Suprapubic skin (tissue), 4 donors: ENCODE measurements around the gene PTPRM. TPM values are rescaled to one million over a fixed set of nuclear protein-coding genes. Genes with fewer than 3 reads are reported as not detected.

ENCODE experiments used
- DNase-seq, 2 donors: peaks; one replicate each; pipeline ENCODE4 v3.0.0-alpha.2; 2019; ENCODE audit warnings: low spot score in 2 of 2
- H3K27ac ChIP-seq: fragments of 200-600 bp; sonication (generic); one replicate; pipeline ENCODE4 v1.5.1; 2019
- H3K27me3 ChIP-seq: fragments of 200-600 bp; sonication (generic); one replicate; pipeline ENCODE4 v1.5.1; 2019
- H3K36me3 ChIP-seq: fragments of 200-600 bp; sonication (generic); one replicate; pipeline ENCODE4 v1.5.1; 2019
- H3K4me1 ChIP-seq: fragments of 200-600 bp; sonication (generic); one replicate; pipeline ENCODE4 v1.5.1; 2019
- H3K4me3 ChIP-seq: fragments of 200-600 bp; sonication (generic); one replicate; pipeline ENCODE4 v1.5.1; 2019; ENCODE audit warnings: mild to moderate bottlenecking
- H3K9me3 ChIP-seq: fragments of 200-600 bp; sonication (generic); one replicate; pipeline ENCODE4 v1.5.1; 2019
- EP300 ChIP-seq: sonication (generic); formaldehyde crosslinking; IDR thresholded peaks from one replicate; pipeline ENCODE4 v1.6.1; 2017; ENCODE audit warnings: antibody characterized with exemption
- POLR2A ChIP-seq, 2 donors: fragments of 450-650 bp; IDR thresholded peaks; one replicate each; pipeline ENCODE4 v1.6.1; 2017; ENCODE audit warnings: antibody characterized with exemption in 2 of 2, mild to moderate bottlenecking in 2 of 2, moderate library complexity in 2 of 2
- POLR2AphosphoS5 ChIP-seq, 3 donors: sonication (generic); formaldehyde crosslinking; IDR thresholded peaks; one replicate each; pipeline ENCODE4 v1.6.1; 2017; ENCODE audit warnings: antibody characterized with exemption in 3 of 3
- WGBS: methylation state at CpG from one replicate; pipeline ENCODE4 v1.1.5; 2018; 5-methylcytosine and 5-hydroxymethylcytosine counted together
- total RNA-seq, 4 donors: library from RNA; depleted of rRNA; stranded (reverse); fragments of >200 nt; gene quantifications; one replicate each; pipeline ENCODE4 v1.1.0, GENCODE V29; 2016
- TF ChIP-seq, protein P1 (sequence below), 2 donors: fragments of 200-600 bp in 1 of 2; fragments of 450-650 bp in 1 of 2; sonication (generic) in 1 of 2; IDR thresholded peaks; one replicate each; pipeline ENCODE4 v1.5.1; 2016 to 2019; ENCODE audit warnings: antibody characterized with exemption in 2 of 2, mild to moderate bottlenecking in 1 of 2, moderate library complexity in 1 of 2

Gene PTPRM
- total RNA-seq, 4 donors from 2014 or later, result 19.8 to 73.7 (median 40.0) TPM

DNA sequence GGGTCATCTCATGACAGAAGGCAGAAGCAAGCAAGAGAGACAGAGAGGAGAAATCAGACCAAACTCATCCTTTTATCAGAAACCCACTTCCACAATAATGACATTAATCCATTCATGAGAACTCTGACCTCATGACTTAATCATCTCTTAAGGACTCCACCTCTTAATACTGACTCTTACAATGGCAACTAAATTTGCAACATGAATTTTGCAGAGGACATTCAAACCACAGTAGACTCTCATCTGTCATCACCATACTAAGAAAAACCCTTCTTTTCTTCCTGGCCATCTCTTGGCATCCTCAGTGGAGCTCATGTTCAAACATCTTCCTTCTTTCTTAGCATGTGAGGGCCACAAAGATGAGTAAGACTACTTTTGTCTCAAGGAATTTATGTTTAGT is 565.9 kb downstream of the PTPRM start:
- no peaks in the 10 kb centered on the region for H3K4me1 ChIP-seq
- TF ChIP-seq, protein P1, sequence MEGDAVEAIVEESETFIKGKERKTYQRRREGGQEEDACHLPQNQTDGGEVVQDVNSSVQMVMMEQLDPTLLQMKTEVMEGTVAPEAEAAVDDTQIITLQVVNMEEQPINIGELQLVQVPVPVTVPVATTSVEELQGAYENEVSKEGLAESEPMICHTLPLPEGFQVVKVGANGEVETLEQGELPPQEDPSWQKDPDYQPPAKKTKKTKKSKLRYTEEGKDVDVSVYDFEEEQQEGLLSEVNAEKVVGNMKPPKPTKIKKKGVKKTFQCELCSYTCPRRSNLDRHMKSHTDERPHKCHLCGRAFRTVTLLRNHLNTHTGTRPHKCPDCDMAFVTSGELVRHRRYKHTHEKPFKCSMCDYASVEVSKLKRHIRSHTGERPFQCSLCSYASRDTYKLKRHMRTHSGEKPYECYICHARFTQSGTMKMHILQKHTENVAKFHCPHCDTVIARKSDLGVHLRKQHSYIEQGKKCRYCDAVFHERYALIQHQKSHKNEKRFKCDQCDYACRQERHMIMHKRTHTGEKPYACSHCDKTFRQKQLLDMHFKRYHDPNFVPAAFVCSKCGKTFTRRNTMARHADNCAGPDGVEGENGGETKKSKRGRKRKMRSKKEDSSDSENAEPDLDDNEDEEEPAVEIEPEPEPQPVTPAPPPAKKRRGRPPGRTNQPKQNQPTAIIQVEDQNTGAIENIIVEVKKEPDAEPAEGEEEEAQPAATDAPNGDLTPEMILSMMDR (IDR thresholded peaks at IDR 0.05), result no peak
- TF ChIP-seq EP300 (no peak), POLR2A (IDR thresholded peaks at IDR 0.05) (no peak), POLR2AphosphoS5 (IDR thresholded peaks at IDR 0.05) (no peak)
- H3K36me3 ChIP-seq, result no peaks in the 10 kb centered on the region
- H3K9me3 ChIP-seq, result no peaks in the 10 kb centered on the region
- H3K27ac ChIP-seq, result no peak overlapping the region
- DNase-seq, result no peak
- H3K27me3 ChIP-seq, result peaks cover 2% of the 10 kb centered on the region
- no peak overlapping the region for H3K4me3 ChIP-seq

DNA sequence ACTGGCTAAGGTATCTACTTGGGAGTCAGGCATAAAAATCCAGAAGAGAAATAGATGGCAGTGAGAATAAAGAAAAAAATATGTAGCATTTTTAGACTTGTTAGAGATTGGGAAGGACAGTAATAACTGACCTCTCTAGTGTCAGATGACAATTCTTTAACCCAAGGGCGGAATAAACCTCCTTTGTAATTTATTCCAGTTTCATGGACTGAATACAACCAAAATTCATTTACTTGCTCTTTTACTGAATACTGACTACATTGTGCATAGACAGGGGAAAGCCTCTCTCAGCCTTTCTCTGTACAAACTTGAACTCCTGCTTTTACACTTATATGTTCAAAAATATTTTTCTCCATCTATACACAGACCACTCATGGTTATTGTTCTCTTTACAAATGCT is 566.8 kb downstream of the PTPRM start:
- peaks cover 3% of the 10 kb centered on the region for H3K4me1 ChIP-seq
- H3K27ac ChIP-seq, result no peak overlapping the region
- H3K27me3 ChIP-seq, result peaks cover 2% of the 10 kb centered on the region
- TF ChIP-seq, protein P1 (IDR thresholded peaks at IDR 0.05), result no peak
- no peak for TF ChIP-seq POLR2A (IDR thresholded peaks at IDR 0.05)
- H3K4me3 ChIP-seq, result no peak overlapping the region
- H3K36me3 ChIP-seq, result no peaks in the 10 kb centered on the region
- no peak for DNase-seq
- WGBS, result 80% methylated on average over 1 of the region's 1 CpG
- H3K9me3 ChIP-seq, result no peaks in the 10 kb centered on the region

DNA sequence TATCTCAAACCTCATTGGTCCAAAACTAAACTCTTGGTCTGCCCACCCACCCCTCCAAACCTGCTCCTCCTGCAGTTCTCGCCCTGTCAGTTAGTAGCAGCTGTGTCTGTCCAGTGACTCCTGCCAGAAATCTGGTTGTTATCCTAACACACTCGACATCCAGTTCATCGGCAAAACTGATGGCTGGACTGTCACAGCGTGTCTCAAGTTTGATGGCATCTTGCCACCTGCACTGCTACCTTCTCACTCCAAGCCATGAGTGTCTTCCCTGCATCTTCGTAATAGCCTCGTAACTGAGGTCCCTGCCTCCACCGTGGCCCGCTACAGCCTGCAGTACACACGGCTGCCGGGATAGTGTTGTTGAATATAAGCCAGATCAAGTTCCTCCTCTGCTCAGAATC is 572.0 kb downstream of the PTPRM start:
- DNase-seq, result no peak
- no peaks in the 10 kb centered on the region for H3K27me3 ChIP-seq
- no peaks in the 10 kb centered on the region for H3K36me3 ChIP-seq
- whole genome bisulfite sequencing, result 55% methylated on average over 10 of the region's 10 CpGs
- peaks cover 15% of the 10 kb centered on the region for H3K4me1 ChIP-seq
- TF ChIP-seq EP300, result no peak
- TF ChIP-seq, protein P1 (IDR thresholded peaks at IDR 0.05), result no peak
- TF ChIP-seq POLR2A (IDR thresholded peaks at IDR 0.05), result no peak
- TF ChIP-seq POLR2AphosphoS5 (IDR thresholded peaks at IDR 0.05), result no peak
- H3K9me3 ChIP-seq, result no peaks in the 10 kb centered on the region
- H3K27ac ChIP-seq, result peak overlapping the region; percentile 52
- no peak overlapping the region for H3K4me3 ChIP-seq

DNA sequence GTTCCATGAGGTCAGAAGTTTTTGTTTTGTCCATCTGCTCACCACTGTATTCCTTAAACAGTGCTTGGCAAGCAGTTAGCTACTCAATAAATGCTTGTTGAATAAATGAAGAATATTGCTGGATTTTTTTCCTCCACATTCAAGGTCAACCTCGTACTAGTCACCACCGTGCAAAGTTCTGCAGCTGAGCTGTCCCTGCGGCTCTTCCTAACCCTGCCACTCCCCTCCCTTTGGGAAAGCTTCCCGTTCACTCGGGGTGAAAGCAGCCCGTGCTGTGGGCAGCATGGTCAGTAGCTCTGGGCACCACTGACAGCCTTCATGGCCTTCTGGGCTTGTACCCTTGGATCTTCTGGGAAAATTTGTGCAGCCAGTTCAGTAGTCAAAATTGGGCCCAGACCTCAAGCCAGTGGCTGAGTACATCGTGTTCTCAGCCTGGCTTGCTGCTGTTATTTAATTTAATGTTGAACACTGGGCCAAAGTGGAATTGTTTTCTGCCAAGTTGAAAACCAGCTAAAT is 572.8 kb downstream of the PTPRM start:
- Histone ChIP-seq H3K27me3 (no peaks in the 10 kb centered on the region), H3K4me3 (no peak overlapping the region), H3K27ac (peak overlapping the region; percentile 52), H3K4me1 (peaks cover 15% of the 10 kb centered on the region), H3K36me3 (no peaks in the 10 kb centered on the region), H3K9me3 (no peaks in the 10 kb centered on the region)
- TF ChIP-seq POLR2A (IDR thresholded peaks at IDR 0.05), result no peak
- peak in 1 of 3 donors; percentile 52 for TF ChIP-seq POLR2AphosphoS5 (IDR thresholded peaks at IDR 0.05)
- no peak for DNase-seq
- 79% methylated on average over 7 of the region's 7 CpGs for WGBS

DNA sequence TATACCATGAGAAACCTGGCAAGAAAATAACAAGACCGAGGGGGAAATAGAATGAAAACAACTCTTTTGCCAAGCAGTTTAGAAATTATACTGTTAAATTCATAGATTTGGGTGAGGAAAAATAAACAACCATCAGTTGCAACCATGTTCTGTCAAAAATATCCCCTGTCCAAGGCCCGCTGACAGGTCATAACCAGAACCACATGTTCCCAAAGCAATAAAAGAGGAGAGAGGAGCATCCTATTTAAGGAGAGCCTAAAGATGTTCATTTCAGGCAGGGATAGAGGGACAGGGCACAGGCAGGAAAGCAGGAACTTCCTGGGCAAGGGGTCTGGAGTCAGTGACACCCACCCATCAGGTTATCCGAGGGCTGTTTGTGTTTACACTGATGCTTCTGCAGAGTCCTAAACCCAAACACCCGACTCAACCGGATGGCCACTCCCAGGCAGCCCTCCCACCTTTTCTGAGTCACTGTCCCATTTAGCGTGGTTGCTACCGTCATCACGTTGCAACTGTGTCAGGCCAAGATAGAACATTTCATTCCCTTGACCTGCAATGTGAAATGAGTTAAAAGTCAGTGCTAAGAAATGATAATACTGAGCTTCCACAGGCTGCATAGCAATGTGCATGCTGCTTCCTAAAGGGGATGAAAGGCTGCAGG is 573.9 kb downstream of the PTPRM start:
- H3K4me3 ChIP-seq, result no peak overlapping the region
- H3K27me3 ChIP-seq, result no peaks in the 10 kb centered on the region
- H3K27ac ChIP-seq, result peak overlapping the region; percentile 21
- no peak for DNase-seq
- TF ChIP-seq, protein P1 (IDR thresholded peaks at IDR 0.05), result no peak
- TF ChIP-seq POLR2AphosphoS5 (IDR thresholded peaks at IDR 0.05), result no peak
- no peak for TF ChIP-seq POLR2A (IDR thresholded peaks at IDR 0.05)
- TF ChIP-seq EP300, result no peak
- peaks cover 15% of the 10 kb centered on the region for H3K4me1 ChIP-seq
- H3K36me3 ChIP-seq, result no peaks in the 10 kb centered on the region
- 60% methylated on average over 8 of the region's 8 CpGs for WGBS
- H3K9me3 ChIP-seq, result no peaks in the 10 kb centered on the region
